ENCODE data around the gene ZNF821.
"Not testable (repeated sequence)": the region's sequence is repeated elsewhere in the genome, so short reads cannot be mapped to it uniquely, and the experiment has no call there.

Gene ZNF821

GRCh38 chr16:71883849-71884638 lies at the start of gene ZNF821:
TSS of gene ZNF821 (minus strand) at chr16:71884182. CDS start at chr16:71879946, 4,236 bp downstream.
- DNase-seq (ENCODE audit: low read depth in 2 of 2, low spot score in 1 of 2) = peak in 1 of 2 donors; percentile 52

GRCh38 chr16:71933017-71933416 lies 49.0 kb upstream of the ZNF821 start:
- DNase-seq (ENCODE audit: low read depth in 2 of 2, low spot score in 1 of 2) = no peak

GRCh38 chr16:71931599-71931998 lies 47.6 kb upstream of the ZNF821 start:
- DNase-seq (ENCODE audit: low read depth in 2 of 2, low spot score in 1 of 2) = no peak

- no peak for DNase-seq (ENCODE audit: low read depth in 2 of 2, low spot score in 1 of 2)
Measured at GRCh38 chr16:71931001-71931400, 47.0 kb upstream of the ZNF821 start.

- no peak for DNase-seq (ENCODE audit: low read depth in 2 of 2, low spot score in 1 of 2)
Measured at GRCh38 chr16:71930013-71930563, 46.1 kb upstream of the ZNF821 start.

- DNase-seq (ENCODE audit: low read depth in 2 of 2, low spot score in 1 of 2) = no peak
Measured at GRCh38 chr16:71929048-71929447, 45.1 kb upstream of the ZNF821 start.

GRCh38 chr16:71927787-71928186 lies 43.8 kb upstream of the ZNF821 start:
- no peak for DNase-seq (ENCODE audit: low read depth in 2 of 2, low spot score in 1 of 2)

GRCh38 chr16:71927383-71927782 lies 43.4 kb upstream of the ZNF821 start:
- DNase-seq (ENCODE audit: low read depth in 2 of 2, low spot score in 1 of 2) = no peak

- DNase-seq (ENCODE audit: low read depth in 2 of 2, low spot score in 1 of 2) = no peak
Measured at GRCh38 chr16:71924710-71925109, 40.7 kb upstream of the ZNF821 start.

GRCh38 chr16:71923941-71924690 lies 40.1 kb upstream of the ZNF821 start:
- no peak for DNase-seq (ENCODE audit: low read depth in 2 of 2, low spot score in 1 of 2)

GRCh38 chr16:71920658-71921057 lies 36.7 kb upstream of the ZNF821 start:
- DNase-seq (ENCODE audit: low read depth in 2 of 2, low spot score in 1 of 2) = no peak

GRCh38 chr16:71919035-71919434 lies 35.1 kb upstream of the ZNF821 start:
- DNase-seq (ENCODE audit: low read depth in 2 of 2, low spot score in 1 of 2) = no peak

GRCh38 chr16:71917900-71918299 lies 33.9 kb upstream of the ZNF821 start:
- no peak for DNase-seq (ENCODE audit: low read depth in 2 of 2, low spot score in 1 of 2)

- DNase-seq (ENCODE audit: low read depth in 2 of 2, low spot score in 1 of 2) = no peak
Measured at GRCh38 chr16:71916397-71916920, 32.5 kb upstream of the ZNF821 start.

- DNase-seq (ENCODE audit: low read depth in 2 of 2, low spot score in 1 of 2) = no peak
Measured at GRCh38 chr16:71915350-71915749, 31.4 kb upstream of the ZNF821 start.

- no peak for DNase-seq (ENCODE audit: low read depth in 2 of 2, low spot score in 1 of 2)
Measured at GRCh38 chr16:71914802-71915201, 30.8 kb upstream of the ZNF821 start.

GRCh38 chr16:71912534-71913275 lies 28.7 kb upstream of the ZNF821 start:
- DNase-seq (ENCODE audit: low read depth in 2 of 2, low spot score in 1 of 2) = no peak

GRCh38 chr16:71911121-71911520 lies 27.1 kb upstream of the ZNF821 start:
- no peak for DNase-seq (ENCODE audit: low read depth in 2 of 2, low spot score in 1 of 2)

GRCh38 chr16:71905765-71906164 lies 21.8 kb upstream of the ZNF821 start:
- DNase-seq (ENCODE audit: low read depth in 2 of 2, low spot score in 1 of 2) = not testable (repeated sequence)

- no peak for DNase-seq (ENCODE audit: low read depth in 2 of 2, low spot score in 1 of 2)
Measured at GRCh38 chr16:71904239-71904638, 20.3 kb upstream of the ZNF821 start.

- DNase-seq (ENCODE audit: low read depth in 2 of 2, low spot score in 1 of 2) = no peak
Measured at GRCh38 chr16:71903608-71904007, 19.6 kb upstream of the ZNF821 start.

Data from stimulated activated CD8-positive, alpha-beta memory T cell treated with anti-CD3 and anti-CD28 coated beads, Interleukin-4, amount 100 ng/mL, for 4 hours (primary cell).